Measurements from ENCODE around the gene RAB11FIP3. TPM values are rescaled to one million over a fixed set of nuclear protein-coding genes. Genes with fewer than 3 reads are reported as not detected.

Gene RAB11FIP3
- total and polyA plus RNA-seq, 5 donors from 2014 or later: 1.0 to 34.5 (median 1.5) TPM

- DNase-seq: no peak
- H3K9me3 Mint-ChIP-seq: peaks cover 0 to 3% (median 0%) of the 10 kb centered on the region in 7 donors
- no peak overlapping the region for H3K4me3 Mint-ChIP-seq
- H3K4me3 ChIP-seq (ENCODE audit: low read depth, low read length): no peak overlapping the region
- H3K9me3 ChIP-seq (ENCODE audit: control insufficient read depth in 2 of 2, low read length in 2 of 2): no peaks in the 10 kb centered on the region
- H3K4me1 Mint-ChIP-seq: peaks cover 0 to 3% (median 0%) of the 10 kb centered on the region in 4 donors
- H3K36me3 Mint-ChIP-seq: no peaks in the 10 kb centered on the region
- no peak overlapping the region for H3K27ac Mint-ChIP-seq
- H3K27me3 ChIP-seq (ENCODE audit: control insufficient read depth, insufficient read depth, low read length): no peaks in the 10 kb centered on the region
- no peak for ATAC-seq (ENCODE audit: low read depth in 2 of 2)
- H3K36me3 ChIP-seq (ENCODE audit: control insufficient read depth, insufficient read depth, low read length): no peaks in the 10 kb centered on the region
- H3K4me1 ChIP-seq (ENCODE audit: control insufficient read depth, insufficient read depth, low read length, poor library complexity, severe bottlenecking): peaks cover 3% of the 10 kb centered on the region
- H3K27ac ChIP-seq (ENCODE audit: insufficient read depth, low read length, poor library complexity, severe bottlenecking): no peak overlapping the region
- H3K27me3 Mint-ChIP-seq: peaks cover 11% of the 10 kb centered on the region
Measured at GRCh38 chr16:560701-561412, 135.4 kb downstream of the RAB11FIP3 start.

- H3K27me3 ChIP-seq (ENCODE audit: control insufficient read depth, insufficient read depth, low read length): no peaks in the 10 kb centered on the region
- H3K27ac Mint-ChIP-seq: no peak overlapping the region
- no peak overlapping the region for H3K27ac ChIP-seq (ENCODE audit: insufficient read depth, low read length, poor library complexity, severe bottlenecking)
- peaks cover 0 to 3% (median 0%) of the 10 kb centered on the region in 7 donors for H3K9me3 Mint-ChIP-seq
- H3K4me3 Mint-ChIP-seq: no peak overlapping the region
- no peaks in the 10 kb centered on the region for H3K36me3 ChIP-seq (ENCODE audit: control insufficient read depth, insufficient read depth, low read length)
- H3K4me3 ChIP-seq (ENCODE audit: low read depth, low read length): no peak overlapping the region
- peaks cover 9% of the 10 kb centered on the region for H3K4me1 ChIP-seq (ENCODE audit: control insufficient read depth, insufficient read depth, low read length, poor library complexity, severe bottlenecking)
- no peak for DNase-seq
- H3K36me3 Mint-ChIP-seq: no peaks in the 10 kb centered on the region
- no peaks in the 10 kb centered on the region for H3K9me3 ChIP-seq (ENCODE audit: control insufficient read depth in 2 of 2, low read length in 2 of 2)
- peaks cover 0 to 5% (median 0%) of the 10 kb centered on the region in 4 donors for H3K4me1 Mint-ChIP-seq
- peaks cover 11% of the 10 kb centered on the region for H3K27me3 Mint-ChIP-seq
- no peak for ATAC-seq (ENCODE audit: low read depth in 2 of 2)
Measured at GRCh38 chr16:561413-561794, 136.0 kb downstream of the RAB11FIP3 start.

DNA sequence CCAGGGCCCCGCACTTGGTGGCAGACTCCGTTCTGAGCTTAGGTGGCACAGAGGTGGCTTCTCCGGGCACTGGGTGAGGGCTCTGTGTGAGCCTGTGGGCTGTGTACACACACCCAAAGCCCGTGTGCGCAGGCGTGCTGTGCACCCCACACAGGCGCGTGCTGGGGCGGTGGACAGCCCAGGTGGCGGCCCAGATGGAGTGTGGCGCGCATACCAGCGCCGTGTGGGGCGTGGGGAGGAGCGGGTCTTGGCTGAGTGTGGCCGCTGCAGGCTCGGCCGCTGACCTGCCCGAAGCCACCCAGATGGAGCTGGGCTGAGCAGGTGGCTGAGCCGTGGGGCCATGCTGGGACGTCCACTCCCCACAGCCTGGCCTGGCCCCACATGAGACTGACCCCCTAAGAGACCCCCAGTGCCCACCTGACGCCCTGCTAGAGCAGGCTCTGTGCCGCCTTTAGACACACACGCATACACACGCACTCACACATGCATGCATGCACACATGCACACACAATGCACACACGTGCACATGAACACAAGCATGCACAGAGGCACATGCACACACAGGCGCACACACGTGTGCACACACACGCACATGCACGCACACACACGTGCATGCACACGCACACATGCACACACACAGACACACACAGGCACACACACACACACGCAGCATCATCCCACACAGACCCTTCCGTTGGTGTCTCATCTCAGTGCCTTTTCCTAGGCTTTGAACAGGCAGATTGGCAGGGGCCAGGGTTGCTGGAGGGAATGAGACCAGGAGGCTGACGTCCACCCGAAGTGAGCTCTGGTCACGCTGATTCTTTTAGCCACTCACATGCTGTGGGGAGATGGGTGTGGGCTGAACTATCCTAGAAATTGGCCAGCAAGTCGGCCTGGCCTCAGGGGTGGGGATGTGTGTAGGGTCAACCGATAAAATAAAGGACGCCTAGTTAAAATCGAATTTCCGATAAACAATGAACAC lies 136.8 kb downstream of the RAB11FIP3 start:
- Mint-ChIP-seq H3K36me3 (no peaks in the 10 kb centered on the region), H3K27ac (peak overlapping the region in 2 of 3 donors; percentile 38 to 46), H3K27me3 (peaks cover 14% of the 10 kb centered on the region), H3K4me3 (peak overlapping the region in 2 of 4 donors; percentile 35 to 79), H3K9me3 (peaks cover 0 to 3% (median 0%) of the 10 kb centered on the region in 7 donors), H3K4me1 (peaks cover 0 to 13% (median 4%) of the 10 kb centered on the region in 4 donors)
- no peak for ATAC-seq (ENCODE audit: low read depth in 2 of 2)
- Histone ChIP-seq H3K4me1 (ENCODE audit: control insufficient read depth, insufficient read depth, low read length, poor library complexity, severe bottlenecking) (peaks cover 17% of the 10 kb centered on the region), H3K27ac (ENCODE audit: insufficient read depth, low read length, poor library complexity, severe bottlenecking) (no peak overlapping the region), H3K4me3 (ENCODE audit: low read depth, low read length) (no peak overlapping the region), H3K27me3 (ENCODE audit: control insufficient read depth, insufficient read depth, low read length) (no peaks in the 10 kb centered on the region), H3K36me3 (ENCODE audit: control insufficient read depth, insufficient read depth, low read length) (no peaks in the 10 kb centered on the region), H3K9me3 (ENCODE audit: control insufficient read depth in 2 of 2, low read length in 2 of 2) (no peaks in the 10 kb centered on the region)
- no peak for DNase-seq

GRCh38 chr16:563072-563644 lies 137.7 kb downstream of the RAB11FIP3 start:
- H3K36me3 Mint-ChIP-seq: no peaks in the 10 kb centered on the region
- H3K27ac ChIP-seq (ENCODE audit: insufficient read depth, low read length, poor library complexity, severe bottlenecking): no peak overlapping the region
- peaks cover 0 to 19% (median 5%) of the 10 kb centered on the region in 4 donors for H3K4me1 Mint-ChIP-seq
- H3K4me1 ChIP-seq (ENCODE audit: control insufficient read depth, insufficient read depth, low read length, poor library complexity, severe bottlenecking): peaks cover 26% of the 10 kb centered on the region
- H3K9me3 Mint-ChIP-seq: peaks cover 0 to 3% (median 0%) of the 10 kb centered on the region in 7 donors
- H3K27me3 ChIP-seq (ENCODE audit: control insufficient read depth, insufficient read depth, low read length): no peaks in the 10 kb centered on the region
- no peak for ATAC-seq (ENCODE audit: low read depth in 2 of 2)
- no peak overlapping the region for H3K4me3 Mint-ChIP-seq
- peaks cover 8% of the 10 kb centered on the region for H3K27me3 Mint-ChIP-seq
- no peaks in the 10 kb centered on the region for H3K36me3 ChIP-seq (ENCODE audit: control insufficient read depth, insufficient read depth, low read length)
- H3K27ac Mint-ChIP-seq: no peak overlapping the region
- H3K4me3 ChIP-seq (ENCODE audit: low read depth, low read length): no peak overlapping the region
- DNase-seq: no peak
- H3K9me3 ChIP-seq (ENCODE audit: control insufficient read depth in 2 of 2, low read length in 2 of 2): no peaks in the 10 kb centered on the region

DNA sequence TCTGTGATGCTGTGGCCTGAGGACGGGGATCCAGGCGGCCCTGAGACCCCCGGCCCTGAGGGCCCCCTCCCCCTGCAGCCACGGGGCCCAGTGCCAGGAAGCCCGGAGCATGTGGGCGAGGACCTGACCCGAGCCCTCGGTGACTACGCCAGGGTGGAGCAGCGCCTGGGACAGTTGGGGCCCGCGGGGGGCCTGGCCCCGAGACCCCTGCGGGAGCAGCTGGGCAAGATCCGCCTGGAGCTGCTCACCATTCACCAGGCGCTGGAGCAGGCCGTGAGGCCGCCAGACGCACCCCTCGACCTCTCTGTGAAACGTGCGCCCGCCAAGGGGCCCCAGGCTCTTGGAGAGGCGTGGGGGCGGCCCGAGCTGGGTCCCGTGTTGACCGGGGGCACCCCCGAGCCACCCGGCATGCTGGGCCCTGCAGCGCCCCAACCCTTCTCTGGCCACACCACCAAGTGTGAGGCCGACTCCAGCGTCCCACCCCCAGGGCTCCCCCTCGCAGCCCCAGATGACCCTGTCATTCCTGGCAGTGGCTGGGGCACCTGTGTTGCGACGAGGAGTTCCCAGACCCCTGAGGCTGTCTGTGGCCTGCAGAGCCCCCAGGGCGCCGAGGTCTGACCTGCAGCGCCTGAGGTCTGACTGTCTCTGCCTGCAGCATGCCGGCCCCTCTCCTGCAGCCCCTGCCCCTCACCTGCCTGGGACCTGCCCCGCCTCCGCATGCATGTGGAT lies 139.4 kb downstream of the RAB11FIP3 start:
- H3K4me3 Mint-ChIP-seq: no peak overlapping the region
- Histone ChIP-seq H3K36me3 (ENCODE audit: control insufficient read depth, insufficient read depth, low read length) (no peaks in the 10 kb centered on the region), H3K27me3 (ENCODE audit: control insufficient read depth, insufficient read depth, low read length) (no peaks in the 10 kb centered on the region)

GRCh38 chr16:565419-566330 lies 140.2 kb downstream of the RAB11FIP3 start:
- Mint-ChIP-seq H3K9me3 (peaks cover 0 to 3% (median 0%) of the 10 kb centered on the region in 7 donors), H3K27me3 (peaks cover 4% of the 10 kb centered on the region), H3K27ac (no peak overlapping the region), H3K36me3 (no peaks in the 10 kb centered on the region), H3K4me3 (peak overlapping the region in 1 of 4 donors; percentile 32), H3K4me1 (peaks cover 0 to 29% (median 9%) of the 10 kb centered on the region in 4 donors)
- no peaks in the 10 kb centered on the region for H3K9me3 ChIP-seq (ENCODE audit: control insufficient read depth in 2 of 2, low read length in 2 of 2)
- H3K4me3 ChIP-seq (ENCODE audit: low read depth, low read length): no peak overlapping the region
- no peak for DNase-seq
- peak overlapping the region; percentile 55 for H3K27ac ChIP-seq (ENCODE audit: insufficient read depth, low read length, poor library complexity, severe bottlenecking)
- H3K36me3 ChIP-seq (ENCODE audit: control insufficient read depth, insufficient read depth, low read length): no peaks in the 10 kb centered on the region
- no peak for ATAC-seq (ENCODE audit: low read depth in 2 of 2)
- peaks cover 47% of the 10 kb centered on the region for H3K4me1 ChIP-seq (ENCODE audit: control insufficient read depth, insufficient read depth, low read length, poor library complexity, severe bottlenecking)
- no peaks in the 10 kb centered on the region for H3K27me3 ChIP-seq (ENCODE audit: control insufficient read depth, insufficient read depth, low read length)

More for the DNA sequence above, 139.4 kb downstream of the RAB11FIP3 start:
- Mint-ChIP-seq H3K27ac (no peak overlapping the region), H3K36me3 (no peaks in the 10 kb centered on the region), H3K4me1 (peaks cover 0 to 23% (median 6%) of the 10 kb centered on the region in 4 donors), H3K27me3 (peaks cover 4% of the 10 kb centered on the region), H3K9me3 (peaks cover 0 to 3% (median 0%) of the 10 kb centered on the region in 7 donors)
- Histone ChIP-seq H3K4me3 (ENCODE audit: low read depth, low read length) (no peak overlapping the region), H3K27ac (ENCODE audit: insufficient read depth, low read length, poor library complexity, severe bottlenecking) (no peak overlapping the region), H3K9me3 (ENCODE audit: control insufficient read depth in 2 of 2, low read length in 2 of 2) (no peaks in the 10 kb centered on the region), H3K4me1 (ENCODE audit: control insufficient read depth, insufficient read depth, low read length, poor library complexity, severe bottlenecking) (peaks cover 40% of the 10 kb centered on the region)
- ATAC-seq (ENCODE audit: low read depth in 2 of 2): no peak
- DNase-seq: no peak

Measured in CD4-positive, CD25-positive, alpha-beta regulatory T cell (primary cell).